ENCODE results near the gene DEXI. TPM values are rescaled to one million over a fixed set of nuclear protein-coding genes. Genes with fewer than 3 reads are reported as not detected.
A peak's percentile ranks its signal among the peaks of the same experiment; 100 is the strongest.

Gene DEXI
- total RNA-seq, 4 donors from 2014 or later = 74.4 to 96.3 (median 85.5) TPM

- Histone ChIP-seq H3K4me1 (peaks cover 0 to 34% (median 17%) of the 10 kb centered on the region in 4 donors), H3K9me3 (no peaks in the 10 kb centered on the region), H3K27ac (peak overlapping the region in 3 of 4 donors; percentile 72 to 82 (median 73)), H3K27me3 (peaks cover 0 to 8% of the 10 kb centered on the region in 2 donors), H3K36me3 (no peaks in the 10 kb centered on the region), H3K4me3 (peak overlapping the region in 2 of 4 donors; percentile 62 to 73)
- no peak for TF ChIP-seq POLR2A (IDR thresholded peaks at IDR 0.05)
- 83 to 85% methylated on average over 10 of the region's 10 CpGs for WGBS, 2 donors
- no peak for DNase-seq (ENCODE audit: low spot score in 2 of 2)
Measured at GRCh38 chr16:10880594-10881452, 61.4 kb downstream of the DEXI start.

GRCh38 chr16:10879681-10880589, 62.3 kb downstream of the DEXI start:
- peaks cover 0 to 34% (median 17%) of the 10 kb centered on the region in 4 donors for H3K4me1 ChIP-seq
- H3K27ac ChIP-seq = peak overlapping the region in 3 of 4 donors; percentile 72 to 82 (median 73)
- peaks cover 0 to 8% of the 10 kb centered on the region in 2 donors for H3K27me3 ChIP-seq
- TF ChIP-seq POLR2A (IDR thresholded peaks at IDR 0.05) (no peak), CTCF (IDR thresholded peaks at IDR 0.05) (no peak), EP300 (IDR thresholded peaks at IDR 0.05) (no peak)
- DNase-seq (ENCODE audit: low spot score in 2 of 2) = no peak
- no peaks in the 10 kb centered on the region for H3K9me3 ChIP-seq
- H3K4me3 ChIP-seq = peak overlapping the region; percentile 43 to 73 (median 66)
- 45 to 59% methylated on average over 21 of the region's 21 CpGs for WGBS, 2 donors
- no peaks in the 10 kb centered on the region for H3K36me3 ChIP-seq

Other genes starting within 250 kb of the DEXI start
- gene TEKT5, start 247.5 kb downstream of the DEXI start, total RNA-seq = not detected
- gene NUBP1, start 198.6 kb downstream of the DEXI start, total RNA-seq = 10 to 100 TPM; 13.6 to 20.5 (median 17.2) TPM
- 1 to 10 TPM in 1 of 4 donors, under 1 TPM in 2, not detected in 1; 0.20 to 3.1 (median 0.60) TPM for gene TVP23A, start 123.7 kb downstream of the DEXI start, total RNA-seq
- gene CIITA, start 65.3 kb downstream of the DEXI start, total RNA-seq = 10 to 100 TPM in 3 of 4 donors, 1 to 10 TPM in 1; 7.5 to 38.7 (median 17.8) TPM
- 10 to 100 TPM; 37.4 to 70.2 (median 55.2) TPM for gene CLEC16A, start 2.1 kb upstream of the DEXI start, total RNA-seq